NCI-H1105 (cell line): ENCODE measurements around the gene S1PR5.

ENCODE experiments used
- DNase-seq: peaks from one replicate; lab custom pipeline; 2025; lab: John Stamatoyannopoulos, UW

Gene S1PR5

GRCh38 chr19:10516064-10516385 is 1.2 kb downstream of the S1PR5 start:
- no peak for DNase-seq

- DNase-seq: no peak
These were observed 2.8 kb downstream of the S1PR5 start for GRCh38 chr19:10514211-10515145.

GRCh38 chr19:10513223-10513622 is 4.0 kb downstream of the S1PR5 start:
- DNase-seq: no peak

- DNase-seq: no peak
These were observed 6.9 kb downstream of the S1PR5 start for GRCh38 chr19:10510301-10510802.

GRCh38 chr19:10508707-10509106 is 8.5 kb downstream of the S1PR5 start:
- DNase-seq: no peak

GRCh38 chr19:10508036-10508435 is 9.2 kb downstream of the S1PR5 start:
- DNase-seq: no peak

GRCh38 chr19:10505583-10506229 is 11.5 kb downstream of the S1PR5 start:
- DNase-seq: no peak

GRCh38 chr19:10503002-10503789 is 14.1 kb downstream of the S1PR5 start, which contains the start of gene KEAP1:
Gene KEAP1, minus strand, starts transcription at chr19:10503356. Its CDS starts 3,323 bp downstream, at chr19:10500033.
- DNase-seq: peak; percentile 36

GRCh38 chr19:10502524-10503001 is 14.7 kb downstream of the S1PR5 start:
- peak; percentile 95 for DNase-seq

GRCh38 chr19:10501971-10502523 is 15.2 kb downstream of the S1PR5 start:
- DNase-seq: peak; percentile 74

GRCh38 chr19:10500247-10500592 is 17.0 kb downstream of the S1PR5 start:
- no peak for DNase-seq

GRCh38 chr19:10499550-10500246 is 17.5 kb downstream of the S1PR5 start:
- no peak for DNase-seq

GRCh38 chr19:10497371-10497770 is 19.9 kb downstream of the S1PR5 start:
- no peak for DNase-seq

- no peak for DNase-seq
These were observed 25.7 kb downstream of the S1PR5 start for GRCh38 chr19:10491472-10492047.

GRCh38 chr19:10486551-10486950 is 30.7 kb downstream of the S1PR5 start:
- no peak for DNase-seq

GRCh38 chr19:10478903-10479384 is 38.3 kb downstream of the S1PR5 start:
- no peak for DNase-seq

GRCh38 chr19:10478476-10478875 is 38.8 kb downstream of the S1PR5 start:
- DNase-seq: no peak

- DNase-seq: no peak
These were observed 42.2 kb downstream of the S1PR5 start for GRCh38 chr19:10474962-10475451.

- DNase-seq: no peak
These were observed 44.1 kb downstream of the S1PR5 start for GRCh38 chr19:10473192-10473591.

GRCh38 chr19:10471909-10472308 is 45.3 kb downstream of the S1PR5 start:
- DNase-seq: no peak

GRCh38 chr19:10468133-10468532 is 49.1 kb downstream of the S1PR5 start:
- no peak for DNase-seq
